Memory B cell (primary cell): Measurements from ENCODE around the gene CTNND2.
"Not testable (repeated sequence)": the region's sequence is repeated elsewhere in the genome, so short reads cannot be mapped to it uniquely, and the experiment has no call there.

Experiments
- ATAC-seq: fragments of 150-1000 bp; cut with Tn5 transposase; 2 replicates; pipeline ENCODE4 v1.10.0; 2021; ENCODE audit warnings: low read depth, mild to moderate bottlenecking, moderate library complexity
- DNase-seq, 2 donors: peaks; one replicate each; pipeline ENCODE4 v3.0.0; 2022; ENCODE audit warnings: low spot score in 2 of 2
- H3K27ac Mint-ChIP-seq: one replicate; pipeline ENCODE4 v1.8.0; 2022; ENCODE audit warnings: mild to moderate bottlenecking, moderate library complexity, mixed read lengths
- H3K27me3 Mint-ChIP-seq: one replicate; pipeline ENCODE4 v1.8.0; 2022; ENCODE audit warnings: mixed read lengths
- H3K36me3 Mint-ChIP-seq: one replicate; pipeline ENCODE4 v1.8.0; 2022; ENCODE audit warnings: mild to moderate bottlenecking, mixed read lengths
- H3K4me1 Mint-ChIP-seq: one replicate; pipeline ENCODE4 v1.8.0; 2022; ENCODE audit warnings: mixed read lengths
- H3K4me3 Mint-ChIP-seq: one replicate; pipeline ENCODE4 v1.8.0; 2022; ENCODE audit warnings: mild to moderate bottlenecking, moderate library complexity, mixed read lengths
- H3K9me3 Mint-ChIP-seq: one replicate; pipeline ENCODE4 v1.8.0; 2022; ENCODE audit warnings: mixed read lengths

Gene CTNND2

DNA sequence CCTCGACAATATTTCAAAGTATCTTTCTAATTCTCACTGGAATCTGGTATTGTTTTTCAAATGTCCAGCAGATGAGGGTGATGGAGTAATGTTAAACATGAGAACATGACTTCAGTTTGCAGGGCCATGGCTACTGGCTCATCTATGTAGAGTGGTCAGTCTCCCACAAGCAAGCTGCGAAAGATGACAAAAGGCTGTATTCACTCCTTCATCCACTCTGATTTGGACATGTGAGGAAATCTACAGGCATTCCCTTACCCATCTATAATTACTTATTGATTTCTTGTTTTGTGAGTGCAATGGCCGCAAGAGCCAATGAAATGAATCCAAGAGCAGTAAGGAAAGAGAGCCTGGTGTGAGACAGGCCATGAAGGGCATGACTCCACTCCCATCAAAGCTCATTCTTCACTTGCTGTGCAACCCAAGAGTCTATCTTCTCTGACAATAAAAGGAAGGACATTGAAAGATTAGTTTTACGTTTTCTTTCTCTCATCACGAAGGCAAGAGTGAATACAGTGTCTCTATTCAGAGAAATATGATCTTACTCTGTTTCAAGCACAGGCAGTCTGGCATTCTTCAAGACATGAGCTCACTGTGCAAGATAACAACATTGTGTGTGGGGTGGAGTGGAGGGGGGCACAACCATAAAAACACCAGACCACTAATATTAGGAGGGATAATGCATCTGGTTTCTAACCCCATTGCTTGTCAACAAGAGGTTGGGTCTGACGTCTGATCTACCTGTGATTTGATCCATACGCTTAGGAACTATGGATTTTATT lies 893.6 kb downstream of the CTNND2 start:
- Mint-ChIP-seq H3K27me3 (peaks cover 5% of the 10 kb centered on the region), H3K4me3 (no peak overlapping the region), H3K36me3 (no peaks in the 10 kb centered on the region), H3K9me3 (no peaks in the 10 kb centered on the region), H3K4me1 (no peaks in the 10 kb centered on the region), H3K27ac (no peak overlapping the region)
- DNase-seq (no peak), ATAC-seq (no peak)

DNA sequence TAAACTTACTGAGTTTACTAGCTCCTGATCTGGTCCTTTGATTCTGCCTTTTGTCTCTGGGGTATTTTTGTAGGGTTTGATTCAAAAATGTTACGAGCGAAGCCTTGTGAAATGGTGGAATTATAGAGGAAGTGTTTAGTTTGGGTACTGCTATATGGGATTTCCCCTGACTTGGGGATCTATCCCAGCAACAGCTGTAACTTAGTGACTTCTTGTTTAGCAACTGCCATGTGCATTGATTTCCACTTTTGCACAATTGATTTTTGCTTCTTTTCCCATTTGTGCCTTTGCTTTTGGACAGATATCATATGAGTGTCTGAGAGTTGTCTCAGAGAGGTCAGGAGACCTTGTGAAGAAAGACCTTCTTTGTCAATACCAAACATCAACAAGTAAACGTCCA lies 894.7 kb downstream of the CTNND2 start:
- H3K4me3 Mint-ChIP-seq: no peak overlapping the region
- no peak for ATAC-seq
- peaks cover 13% of the 10 kb centered on the region for H3K27me3 Mint-ChIP-seq

DNA sequence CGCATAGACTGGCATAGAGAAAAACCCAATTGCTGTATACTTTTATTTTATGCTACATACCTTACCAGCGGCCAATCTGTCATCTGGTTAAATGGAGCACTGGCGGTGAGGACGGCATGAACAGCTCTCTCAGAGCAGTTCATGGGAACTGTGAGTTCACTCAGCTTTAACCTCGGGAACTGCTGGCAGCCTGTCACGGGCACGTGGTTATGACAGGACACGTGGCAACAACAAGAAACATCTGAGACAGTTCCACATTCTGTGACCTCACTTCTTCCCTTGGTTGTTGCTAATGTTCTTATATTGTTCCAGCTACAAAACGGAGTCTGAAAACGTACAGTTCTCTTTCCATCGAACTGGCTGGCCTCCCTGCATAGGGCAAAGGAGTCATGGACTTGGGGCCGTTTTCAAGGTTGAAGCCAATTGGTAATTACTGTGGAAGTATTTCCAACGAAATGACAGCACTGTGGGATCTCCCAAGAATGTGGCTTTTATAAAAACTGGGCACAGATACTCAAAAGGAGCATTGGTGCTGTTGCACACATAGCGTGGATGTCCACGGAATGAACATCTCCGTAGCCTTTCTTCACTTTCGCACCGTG lies 896.9 kb downstream of the CTNND2 start:
- DNase-seq (no peak), ATAC-seq (no peak)
- H3K9me3 Mint-ChIP-seq: no peaks in the 10 kb centered on the region
- no peak overlapping the region for H3K4me3 Mint-ChIP-seq
- H3K27ac Mint-ChIP-seq: no peak overlapping the region
- H3K27me3 Mint-ChIP-seq: peaks cover 13% of the 10 kb centered on the region
- no peaks in the 10 kb centered on the region for H3K36me3 Mint-ChIP-seq
- H3K4me1 Mint-ChIP-seq: no peaks in the 10 kb centered on the region

More for the DNA sequence above, 894.7 kb downstream of the CTNND2 start:
- no peaks in the 10 kb centered on the region for H3K36me3 Mint-ChIP-seq
- no peaks in the 10 kb centered on the region for H3K4me1 Mint-ChIP-seq
- DNase-seq: no peak
- H3K27ac Mint-ChIP-seq: no peak overlapping the region
- H3K9me3 Mint-ChIP-seq: no peaks in the 10 kb centered on the region

DNA sequence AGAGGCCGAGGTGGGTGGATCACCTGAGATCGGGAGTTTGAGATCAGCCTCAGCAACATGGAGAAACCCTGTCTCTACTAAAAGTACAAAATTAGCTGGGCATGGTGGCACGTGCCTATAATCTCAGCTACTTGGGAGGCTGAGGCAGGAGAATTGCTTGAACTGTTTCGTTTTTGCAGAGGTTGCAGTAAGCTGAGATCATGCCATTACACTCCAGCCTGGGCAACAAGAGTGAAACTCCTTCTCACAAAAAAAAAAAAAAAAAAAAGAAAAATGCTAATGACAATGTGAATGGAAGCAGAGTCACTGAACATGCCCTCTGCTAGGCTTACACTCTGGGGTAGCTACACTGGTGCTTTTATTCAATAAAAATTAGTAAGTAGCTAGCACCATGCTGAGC lies 899.7 kb downstream of the CTNND2 start:
- H3K4me3 Mint-ChIP-seq, ATAC-seq, H3K36me3 Mint-ChIP-seq, H3K9me3 Mint-ChIP-seq, DNase-seq, H3K27ac Mint-ChIP-seq, H3K4me1 Mint-ChIP-seq: not testable (repeated sequence)
- peaks cover 13% of the 10 kb centered on the region for H3K27me3 Mint-ChIP-seq

DNA sequence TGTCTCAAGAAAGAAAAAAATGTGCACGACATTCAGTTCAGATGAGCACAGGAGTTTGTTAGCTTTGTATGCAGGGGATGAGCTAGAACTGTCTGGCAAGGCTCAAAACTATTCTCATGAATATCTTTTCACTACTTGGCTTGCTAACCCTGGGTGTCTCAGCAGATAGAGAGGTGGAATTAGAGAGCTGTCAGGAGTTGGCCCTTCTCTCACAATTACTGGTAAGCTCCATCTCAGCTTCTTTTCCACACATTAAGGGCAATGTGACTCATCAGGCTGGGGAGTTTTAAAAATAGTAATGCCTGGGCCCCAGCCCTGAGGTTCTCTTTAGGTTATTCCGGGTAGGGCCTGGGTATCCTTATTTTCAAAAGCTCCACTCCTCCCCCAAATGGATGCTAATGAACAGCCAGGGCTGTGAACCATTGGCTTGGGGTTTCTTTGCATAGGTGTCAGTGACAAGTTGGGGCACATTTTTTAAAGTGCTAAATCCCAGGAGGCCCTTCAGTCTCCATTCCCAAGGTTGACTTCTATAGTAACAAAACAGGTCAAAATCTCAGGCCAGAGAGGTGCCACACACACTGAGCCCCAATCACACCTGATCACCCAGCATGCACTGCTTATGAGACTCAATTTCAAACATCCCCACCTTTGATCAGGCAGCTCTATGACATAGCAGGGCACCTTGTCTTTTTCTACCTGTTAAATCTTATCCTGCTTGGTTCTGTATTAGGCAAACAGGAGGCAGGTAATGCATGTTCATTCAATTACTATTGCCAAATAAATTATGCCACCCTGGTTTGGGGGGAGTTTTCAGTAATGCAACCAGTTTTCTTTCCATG lies 903.5 kb downstream of the CTNND2 start:
- no peak overlapping the region for H3K27ac Mint-ChIP-seq
- DNase-seq (no peak), ATAC-seq (no peak)
- no peaks in the 10 kb centered on the region for H3K36me3 Mint-ChIP-seq
- no peaks in the 10 kb centered on the region for H3K9me3 Mint-ChIP-seq
- H3K4me3 Mint-ChIP-seq: no peak overlapping the region
- H3K27me3 Mint-ChIP-seq: peaks cover 17% of the 10 kb centered on the region
- no peaks in the 10 kb centered on the region for H3K4me1 Mint-ChIP-seq

DNA sequence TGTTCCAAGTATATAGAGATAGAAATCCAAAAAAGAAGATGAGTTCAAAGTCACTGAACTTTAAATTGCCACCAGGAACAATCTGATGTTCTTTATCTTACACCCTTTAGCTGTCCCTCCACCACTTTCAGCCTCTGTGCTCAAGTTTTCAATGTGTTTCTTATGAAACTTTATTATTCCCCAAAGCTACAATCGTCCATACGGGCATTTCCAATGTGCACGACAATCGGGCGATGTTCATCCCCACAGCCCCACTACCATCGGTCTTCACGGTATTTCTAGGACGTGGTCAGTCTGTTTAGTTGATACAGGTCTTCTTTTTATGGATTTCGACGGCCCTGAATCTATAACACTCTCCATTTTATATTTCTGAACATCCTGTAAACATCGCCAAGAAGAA lies 904.5 kb downstream of the CTNND2 start:
- no peak overlapping the region for H3K27ac Mint-ChIP-seq
- peaks cover 17% of the 10 kb centered on the region for H3K27me3 Mint-ChIP-seq
- no peaks in the 10 kb centered on the region for H3K9me3 Mint-ChIP-seq
- H3K4me3 Mint-ChIP-seq: no peak overlapping the region
- no peak for ATAC-seq
- H3K4me1 Mint-ChIP-seq: no peaks in the 10 kb centered on the region
- DNase-seq: no peak
- H3K36me3 Mint-ChIP-seq: no peaks in the 10 kb centered on the region

DNA sequence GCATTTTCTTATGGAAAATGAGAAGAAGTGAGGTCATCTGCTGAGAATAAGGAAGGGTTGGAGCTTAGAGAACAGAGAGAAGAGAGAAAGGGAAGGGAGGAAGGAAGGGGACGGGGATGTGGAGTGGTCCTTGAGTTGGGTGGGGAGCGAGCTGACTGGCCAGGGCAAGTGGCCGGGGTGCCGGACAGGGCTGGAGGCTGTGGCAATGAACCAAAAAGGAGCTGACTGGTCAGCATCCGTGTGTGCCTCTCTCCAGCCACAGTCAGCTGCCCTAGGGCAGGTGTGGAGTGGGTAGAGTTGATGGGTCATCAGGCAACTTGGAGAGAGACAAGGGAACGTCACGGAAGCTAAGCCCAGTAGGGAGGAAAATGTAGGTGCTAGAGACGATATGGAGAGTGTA lies 908.4 kb downstream of the CTNND2 start:
- Mint-ChIP-seq H3K9me3 (no peaks in the 10 kb centered on the region), H3K4me3 (no peak overlapping the region), H3K36me3 (no peaks in the 10 kb centered on the region), H3K4me1 (no peaks in the 10 kb centered on the region), H3K27ac (no peak overlapping the region), H3K27me3 (peaks cover 18% of the 10 kb centered on the region)
- DNase-seq (no peak), ATAC-seq (no peak)

DNA sequence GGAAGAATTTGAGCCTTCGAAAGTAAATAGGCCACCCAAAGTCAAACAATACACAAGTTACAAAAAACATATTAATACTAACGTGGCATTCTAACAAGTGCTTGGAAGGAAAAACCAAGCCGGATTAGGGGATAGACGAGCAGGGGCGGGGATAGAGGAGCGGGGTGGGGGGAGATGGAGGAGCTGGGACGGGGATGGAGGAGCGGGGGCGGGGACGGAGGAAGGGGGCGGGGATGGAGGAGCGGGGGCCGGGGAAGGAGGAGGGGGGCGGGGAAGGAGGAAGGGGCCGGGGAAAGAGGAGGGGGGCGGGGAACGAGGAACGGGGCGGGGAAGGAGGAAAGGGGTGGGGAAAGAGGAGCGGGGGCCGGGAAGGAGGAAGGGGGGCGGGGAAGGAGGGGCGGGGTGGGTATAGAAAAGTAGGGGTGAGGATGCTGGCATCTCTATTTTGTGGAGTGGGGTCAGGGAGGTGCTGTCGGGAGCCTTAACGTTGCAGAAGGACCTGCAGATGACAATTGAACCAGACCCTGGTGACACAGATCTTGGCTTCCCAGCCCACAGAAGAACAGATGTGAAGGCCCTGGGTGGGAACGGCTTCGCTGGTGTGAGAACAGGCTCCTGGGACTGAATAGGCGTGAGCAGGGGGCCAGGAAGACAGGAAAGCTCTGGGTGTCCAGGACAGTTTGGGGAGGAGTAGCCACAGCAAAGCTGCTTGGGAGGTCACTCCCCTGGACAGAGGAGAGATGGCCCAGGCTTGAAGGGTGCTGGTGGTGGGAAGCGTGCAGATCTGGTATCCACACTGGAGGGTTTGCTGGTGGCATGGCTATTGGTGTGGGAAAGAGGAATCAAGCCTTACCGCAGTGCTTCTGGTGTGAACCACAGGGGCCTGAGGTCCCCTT lies 909.9 kb downstream of the CTNND2 start:
- Mint-ChIP-seq H3K4me1 (no peaks in the 10 kb centered on the region), H3K27ac (no peak overlapping the region), H3K27me3 (peaks cover 19% of the 10 kb centered on the region), H3K9me3 (no peaks in the 10 kb centered on the region), H3K36me3 (no peaks in the 10 kb centered on the region), H3K4me3 (no peak overlapping the region)
- DNase-seq (no peak), ATAC-seq (no peak)

DNA sequence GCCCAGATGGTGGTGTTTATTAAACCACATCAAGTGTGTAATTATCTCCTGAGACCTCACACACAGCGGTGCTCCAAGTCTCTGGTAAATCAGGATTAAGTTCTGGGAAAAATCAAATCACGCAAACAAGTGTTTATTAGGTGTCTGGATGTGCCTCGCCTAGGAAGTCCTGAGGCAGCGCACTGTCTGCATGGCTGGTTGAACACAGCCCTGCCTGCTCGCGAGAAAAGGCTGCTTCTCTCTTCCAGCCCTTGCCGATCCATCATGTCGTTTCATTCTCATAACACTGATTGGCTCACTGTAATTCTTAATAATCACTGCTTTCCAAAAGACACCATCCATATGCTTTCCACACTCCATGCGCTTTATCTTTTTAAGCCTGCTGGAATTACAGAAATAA lies 913.6 kb downstream of the CTNND2 start:
- no peaks in the 10 kb centered on the region for H3K36me3 Mint-ChIP-seq
- peaks cover 8% of the 10 kb centered on the region for H3K4me1 Mint-ChIP-seq

DNA sequence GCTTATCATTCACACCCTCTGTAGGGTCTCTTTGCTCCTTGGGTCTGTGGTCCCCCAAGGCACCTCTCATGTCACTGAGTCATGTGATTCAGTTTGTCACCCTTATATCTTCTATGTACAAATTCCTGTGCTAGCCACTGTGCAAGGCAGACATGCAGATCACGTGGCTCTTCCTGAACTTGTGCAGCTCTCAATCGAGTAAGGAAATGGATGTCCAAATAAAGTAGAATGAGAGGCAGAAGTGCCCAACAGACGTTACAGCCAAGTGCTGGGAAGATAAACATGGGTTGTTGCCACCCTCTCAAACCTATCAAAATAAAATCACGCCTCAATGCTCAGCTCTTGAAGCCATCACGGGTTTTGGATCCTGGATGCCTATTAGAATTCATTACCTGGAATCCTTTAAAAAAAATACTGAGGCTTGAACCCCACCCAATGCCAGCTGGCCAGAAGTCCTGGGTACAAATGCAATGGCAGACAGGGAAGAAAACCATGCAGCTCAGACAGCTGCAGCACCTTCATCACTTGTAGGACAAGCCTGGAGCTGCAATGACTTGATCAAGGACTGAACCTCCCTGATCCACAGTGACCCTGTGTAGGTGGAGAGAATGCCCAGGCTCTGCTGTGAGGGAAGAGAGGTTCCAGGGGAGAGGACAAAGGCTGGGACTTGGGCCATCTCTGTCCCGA lies 914.5 kb downstream of the CTNND2 start:
- H3K27me3 Mint-ChIP-seq: peaks cover 17% of the 10 kb centered on the region
- H3K27ac Mint-ChIP-seq: no peak overlapping the region
- DNase-seq (no peak), ATAC-seq (no peak)
- H3K36me3 Mint-ChIP-seq: no peaks in the 10 kb centered on the region
- H3K9me3 Mint-ChIP-seq: no peaks in the 10 kb centered on the region
- no peak overlapping the region for H3K4me3 Mint-ChIP-seq
- H3K4me1 Mint-ChIP-seq: peaks cover 8% of the 10 kb centered on the region

More for the DNA sequence above, 913.6 kb downstream of the CTNND2 start:
- no peaks in the 10 kb centered on the region for H3K9me3 Mint-ChIP-seq
- H3K27ac Mint-ChIP-seq: no peak overlapping the region
- DNase-seq (no peak), ATAC-seq (no peak)
- H3K4me3 Mint-ChIP-seq: no peak overlapping the region
- peaks cover 23% of the 10 kb centered on the region for H3K27me3 Mint-ChIP-seq

DNA sequence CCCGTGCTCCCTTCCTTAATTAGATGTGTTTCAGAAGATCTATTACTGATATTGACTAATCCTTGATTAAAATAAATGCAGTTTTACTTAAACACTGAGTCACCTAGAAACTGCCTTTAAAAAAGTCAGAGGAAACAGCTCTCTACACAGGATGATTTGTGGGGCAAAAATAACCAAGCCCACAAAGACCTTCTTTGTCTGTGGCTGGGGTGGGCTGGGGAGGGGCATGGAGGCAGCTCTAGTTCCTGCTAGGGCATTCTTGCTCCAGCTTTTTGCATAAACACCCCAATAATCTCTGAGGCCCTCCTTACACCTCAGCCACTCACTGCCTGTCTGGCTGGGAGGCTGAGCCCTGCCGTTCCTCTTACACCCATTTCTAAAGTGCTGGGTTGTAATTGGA lies 915.6 kb downstream of the CTNND2 start:
- H3K4me1 Mint-ChIP-seq: peaks cover 8% of the 10 kb centered on the region
- no peak overlapping the region for H3K4me3 Mint-ChIP-seq
- H3K36me3 Mint-ChIP-seq: no peaks in the 10 kb centered on the region
- ATAC-seq (no peak), DNase-seq (no peak)
- no peaks in the 10 kb centered on the region for H3K9me3 Mint-ChIP-seq
- no peak overlapping the region for H3K27ac Mint-ChIP-seq
- peaks cover 17% of the 10 kb centered on the region for H3K27me3 Mint-ChIP-seq

DNA sequence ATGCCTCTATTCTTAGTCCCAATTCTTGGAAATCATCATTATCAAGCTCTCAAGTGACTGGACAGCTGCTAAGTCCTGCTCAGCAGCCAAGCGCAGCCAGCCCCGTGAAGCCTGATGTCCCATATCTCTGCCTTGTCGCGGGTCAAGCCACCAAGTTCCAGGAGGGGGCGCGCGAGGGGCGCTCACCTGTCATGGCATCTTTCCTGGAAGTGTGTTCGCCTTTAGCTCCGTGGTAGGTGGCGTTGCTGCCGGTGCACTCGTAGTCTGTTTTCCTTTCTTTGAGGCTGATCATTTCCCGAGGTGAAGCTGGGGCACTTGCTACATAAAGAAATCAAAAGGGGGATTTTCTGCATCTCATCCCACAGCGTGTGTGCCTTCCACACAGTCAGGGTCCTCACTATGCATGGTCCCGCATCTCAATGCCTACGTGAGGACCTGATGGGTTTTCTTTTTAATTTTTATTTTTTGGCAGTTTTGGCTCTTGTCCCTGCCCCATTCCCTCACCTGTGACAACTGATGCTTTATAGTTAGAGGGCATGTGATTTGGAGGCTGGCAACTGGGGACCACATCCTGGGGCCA lies 916.2 kb downstream of the CTNND2 start:
- DNase-seq (peak; percentile 18 to 32), ATAC-seq (peak; percentile 53)
- Mint-ChIP-seq H3K4me3 (peak overlapping the region; percentile 4), H3K9me3 (no peaks in the 10 kb centered on the region), H3K27ac (no peak overlapping the region), H3K4me1 (peaks cover 8% of the 10 kb centered on the region), H3K27me3 (peaks cover 18% of the 10 kb centered on the region), H3K36me3 (no peaks in the 10 kb centered on the region)
